Inferior parietal cortex (tissue), 1 donor: ENCODE measurements around the gene P4HB.

Experiments used
- DNase-seq: peaks from one replicate; pipeline ENCODE4 v3.0.0-alpha.2; 2016; ENCODE audit errors: extremely low spot score

P4HB gene

DNA sequence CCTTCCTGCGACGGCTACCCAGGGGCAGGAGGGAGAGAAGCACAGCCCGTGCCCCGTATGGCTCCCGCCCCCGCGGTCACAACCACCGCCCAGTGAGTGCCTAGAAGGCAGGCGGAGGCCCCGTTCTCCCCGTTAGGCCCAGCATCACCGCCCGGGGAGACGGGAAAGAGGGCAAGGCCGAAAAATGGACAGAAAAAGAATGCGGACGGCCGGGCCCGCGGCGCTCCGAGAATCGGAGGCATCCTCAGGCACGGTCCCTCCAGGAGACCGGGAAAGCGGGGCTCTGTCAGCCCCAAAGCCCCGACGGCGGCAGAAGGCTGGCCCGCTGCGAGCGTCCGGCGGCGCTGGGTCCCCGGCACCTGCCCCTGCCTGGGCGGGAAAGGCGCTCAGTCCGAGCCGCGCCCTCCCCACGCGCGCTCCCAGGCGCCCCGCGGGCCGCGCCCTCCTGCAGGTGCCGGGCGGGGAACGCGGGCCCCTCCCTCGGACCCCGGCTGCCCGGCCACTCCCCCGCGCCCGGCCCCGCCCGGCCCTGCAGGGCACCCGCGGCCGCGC is 27.7 kb downstream of the P4HB start:
- DNase-seq = peak; percentile 2

GRCh38 chr17:81831957-81832607 is 28.3 kb downstream of the P4HB start:
- DNase-seq = peak; percentile 4

GRCh38 chr17:81831563-81831956 is 28.8 kb downstream of the P4HB start:
- DNase-seq = no peak

GRCh38 chr17:81829858-81830257 is 30.5 kb downstream of the P4HB start:
- no peak for DNase-seq

DNA sequence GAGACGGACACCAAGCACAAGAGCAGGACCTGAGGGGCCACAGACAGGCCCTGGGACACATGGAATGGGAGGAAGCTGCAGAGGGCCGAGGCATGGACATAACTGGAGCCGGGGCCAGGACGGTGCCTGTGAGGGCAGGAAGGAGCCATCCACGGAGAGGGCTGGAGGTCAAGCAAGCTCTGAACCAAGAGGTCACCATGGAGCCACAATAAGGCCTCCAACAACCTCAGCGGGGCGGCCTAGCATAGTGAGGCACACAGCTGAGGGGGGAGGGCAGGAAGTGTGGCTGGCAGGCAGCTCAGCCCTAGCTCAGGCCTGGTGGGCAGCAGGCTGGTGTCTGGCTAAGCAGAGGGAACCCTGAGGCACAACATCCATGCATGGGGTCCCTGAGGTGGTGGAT is 31.7 kb downstream of the P4HB start:
- no peak for DNase-seq

DNA sequence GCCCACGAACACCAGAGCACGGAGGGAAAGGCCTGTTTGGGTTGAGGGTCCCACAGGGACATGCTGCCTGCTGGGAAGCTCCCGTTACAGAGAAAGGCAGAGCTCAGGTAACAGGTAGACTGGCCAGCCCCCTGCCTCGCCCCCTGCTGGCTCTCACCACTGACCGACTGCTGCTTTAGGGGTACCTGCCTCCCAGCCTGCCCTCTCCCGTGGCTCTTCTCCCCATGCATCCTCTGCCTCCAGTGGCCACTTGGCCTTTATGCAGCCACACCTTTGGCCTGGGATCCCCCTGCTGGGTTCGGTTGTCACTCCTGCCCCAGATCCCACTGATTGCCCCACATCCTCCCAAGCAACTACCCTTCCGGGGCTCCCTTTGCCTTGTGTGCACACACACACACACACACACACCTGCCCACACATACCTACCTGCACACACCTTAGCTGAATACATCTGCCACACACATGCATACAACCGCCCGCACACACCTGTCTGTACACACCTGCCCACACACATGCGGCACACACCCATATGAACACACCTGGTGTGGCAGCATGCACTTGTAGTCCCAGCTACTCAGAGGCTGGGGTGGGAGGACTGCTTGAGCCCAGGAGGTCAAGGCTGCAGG is 34.4 kb downstream of the P4HB start:
- no peak for DNase-seq

GRCh38 chr17:81824595-81824994 is 35.7 kb downstream of the P4HB start:
- DNase-seq = no peak

DNA sequence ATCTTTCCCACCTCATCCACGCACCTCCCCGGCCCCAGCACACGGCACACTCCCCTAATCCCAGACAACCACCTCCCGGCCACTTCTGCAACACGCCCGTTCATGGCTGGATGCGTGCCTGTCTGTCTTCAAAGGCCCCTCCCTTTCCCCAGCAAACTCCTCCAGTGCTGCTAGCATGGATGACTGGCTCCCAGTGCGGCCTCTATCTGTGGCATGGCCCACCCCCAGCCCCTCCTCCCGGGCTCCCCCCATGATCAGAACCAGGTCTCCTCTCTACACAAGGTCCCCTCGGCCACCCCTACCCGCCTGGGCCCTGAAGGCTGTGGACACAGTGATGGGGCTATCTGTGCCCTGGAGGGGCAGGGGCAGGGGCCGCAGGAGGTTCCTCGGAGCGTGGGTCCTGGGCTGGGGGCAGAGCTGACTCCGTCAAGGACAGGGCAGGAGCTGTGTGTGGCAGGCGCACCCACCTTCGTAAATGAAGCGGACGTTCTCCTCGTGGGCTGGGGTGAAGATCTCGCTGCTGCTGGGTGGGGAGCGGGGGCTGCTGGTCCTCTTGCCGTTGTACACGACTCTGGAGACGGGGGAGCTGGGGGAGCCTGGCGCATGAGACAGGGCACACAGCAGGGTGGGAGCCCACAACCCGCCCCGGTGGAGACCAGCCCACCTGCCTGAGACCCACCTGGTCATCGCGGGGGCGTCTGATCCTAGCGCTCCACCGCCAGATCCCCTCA is 36.4 kb downstream of the P4HB start:
- no peak for DNase-seq

DNA sequence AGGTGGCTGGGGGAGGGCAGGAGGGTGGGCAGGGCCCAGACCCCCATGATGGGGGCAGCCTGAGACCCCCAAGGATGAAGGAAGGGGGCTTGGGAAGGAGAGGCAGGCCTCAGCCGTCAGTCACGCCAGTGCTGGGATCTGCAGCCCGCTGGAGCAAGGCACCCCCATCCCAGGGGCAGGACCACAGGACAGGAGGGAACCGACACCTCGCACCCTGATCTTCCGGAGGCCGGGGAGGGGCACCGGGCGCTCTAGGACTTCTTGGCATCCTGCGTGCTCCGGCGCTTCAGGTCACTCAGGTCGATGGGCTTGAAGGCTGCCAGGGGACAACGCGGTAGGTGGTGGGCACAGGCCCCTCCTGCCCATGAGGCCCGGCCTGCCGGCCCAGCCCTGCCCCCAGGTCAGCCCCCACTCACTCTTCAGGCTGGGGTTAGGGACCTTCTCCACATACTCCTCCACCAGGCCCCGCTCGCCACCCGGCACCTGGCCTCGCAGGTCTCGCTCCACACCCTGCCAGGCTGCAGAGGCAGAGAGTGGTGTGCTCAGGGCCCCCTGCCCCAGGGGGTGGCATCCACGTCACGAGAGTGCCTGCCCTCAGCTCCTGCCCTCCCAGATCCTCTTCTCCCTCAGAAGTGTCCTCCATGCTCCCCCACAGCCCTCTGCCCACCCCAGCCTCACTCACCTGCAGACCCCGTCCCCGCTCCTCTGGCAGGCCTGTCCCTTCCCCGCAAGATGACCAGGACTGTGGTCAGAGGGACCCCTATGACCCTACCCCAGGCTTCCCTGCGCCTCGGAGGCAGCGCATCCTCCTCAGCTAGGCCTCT is 37.1 kb downstream of the P4HB start:
- no peak for DNase-seq

DNA sequence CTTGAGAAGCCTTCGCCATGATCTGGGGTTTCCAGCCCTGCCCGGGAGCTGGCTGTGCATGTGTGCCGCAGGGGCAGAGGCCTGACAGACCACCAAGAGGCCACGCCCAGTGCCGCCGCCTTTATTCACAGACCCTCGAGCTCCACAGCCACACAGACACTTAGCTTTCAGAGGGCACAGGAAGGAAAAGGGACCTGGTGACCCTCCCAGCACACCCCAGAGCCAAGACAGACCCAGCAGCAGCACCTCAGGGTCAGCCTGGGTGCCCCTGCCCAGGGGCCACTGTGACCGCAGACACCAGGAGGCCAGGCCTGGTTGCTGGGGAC is 38.1 kb downstream of the P4HB start:
- no peak for DNase-seq

DNA sequence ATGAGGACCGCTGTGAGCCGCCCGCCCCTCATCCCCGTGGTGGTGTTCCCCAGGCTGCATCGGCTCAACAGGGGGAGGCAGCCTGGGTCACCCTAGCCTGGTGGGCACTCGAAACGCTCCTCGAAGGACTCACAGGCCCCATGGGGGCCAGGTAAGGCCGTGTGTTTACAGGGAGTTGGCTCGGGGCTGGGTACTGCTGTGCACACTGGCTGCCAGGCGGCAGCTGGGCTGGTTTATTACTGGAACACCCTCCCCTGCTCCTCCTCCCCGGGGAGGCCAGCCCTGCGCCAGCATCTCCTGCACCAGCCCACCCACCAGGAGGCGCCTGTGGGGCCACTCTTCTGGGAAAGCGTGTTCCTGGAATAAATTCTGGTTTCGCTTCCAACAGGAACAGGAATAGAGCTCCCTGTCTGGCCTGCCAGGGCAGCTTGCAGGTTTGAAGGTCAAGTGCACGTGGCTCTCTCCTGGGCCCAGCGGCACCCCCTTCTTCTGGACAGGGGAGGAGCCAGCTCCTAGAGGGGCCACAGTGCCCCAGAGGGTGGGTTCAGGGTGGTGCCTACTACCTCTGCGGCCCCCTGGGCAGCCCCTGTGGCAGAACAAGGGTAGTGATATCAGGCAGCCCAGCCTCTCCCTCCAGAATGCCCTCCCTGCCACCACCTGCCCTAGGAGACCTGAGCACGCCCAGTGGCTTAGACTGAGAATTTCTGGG is 38.6 kb downstream of the P4HB start:
- DNase-seq = peak; percentile 55

GRCh38 chr17:81821147-81821546 is 39.2 kb downstream of the P4HB start:
- no peak for DNase-seq

DNA sequence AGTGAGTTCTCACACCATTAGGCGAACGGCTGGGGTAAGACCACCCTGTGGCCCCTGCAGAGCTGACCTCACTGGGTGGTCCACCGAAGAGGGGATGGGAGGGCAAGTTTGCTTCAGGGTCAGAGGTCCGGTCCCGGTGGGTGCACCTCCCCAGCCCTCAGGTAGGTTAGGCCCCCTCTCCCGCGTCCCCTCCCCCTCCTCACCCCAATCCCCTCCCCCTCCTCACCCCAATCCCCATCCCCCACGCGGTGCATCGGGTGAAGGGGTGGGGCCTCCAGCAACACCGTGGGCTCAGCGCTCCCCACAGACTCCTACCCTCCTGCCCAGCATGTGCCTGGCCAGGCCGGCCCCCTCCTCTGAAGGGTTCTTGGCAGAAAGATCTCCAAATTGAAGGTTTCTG is 40.6 kb downstream of the P4HB start:
- DNase-seq = no peak

- DNase-seq = no peak
Observed at GRCh38 chr17:81817758-81818147, 42.6 kb downstream of the P4HB start.

- DNase-seq = no peak
Observed at GRCh38 chr17:81815646-81815986, 44.7 kb downstream of the P4HB start.

DNA sequence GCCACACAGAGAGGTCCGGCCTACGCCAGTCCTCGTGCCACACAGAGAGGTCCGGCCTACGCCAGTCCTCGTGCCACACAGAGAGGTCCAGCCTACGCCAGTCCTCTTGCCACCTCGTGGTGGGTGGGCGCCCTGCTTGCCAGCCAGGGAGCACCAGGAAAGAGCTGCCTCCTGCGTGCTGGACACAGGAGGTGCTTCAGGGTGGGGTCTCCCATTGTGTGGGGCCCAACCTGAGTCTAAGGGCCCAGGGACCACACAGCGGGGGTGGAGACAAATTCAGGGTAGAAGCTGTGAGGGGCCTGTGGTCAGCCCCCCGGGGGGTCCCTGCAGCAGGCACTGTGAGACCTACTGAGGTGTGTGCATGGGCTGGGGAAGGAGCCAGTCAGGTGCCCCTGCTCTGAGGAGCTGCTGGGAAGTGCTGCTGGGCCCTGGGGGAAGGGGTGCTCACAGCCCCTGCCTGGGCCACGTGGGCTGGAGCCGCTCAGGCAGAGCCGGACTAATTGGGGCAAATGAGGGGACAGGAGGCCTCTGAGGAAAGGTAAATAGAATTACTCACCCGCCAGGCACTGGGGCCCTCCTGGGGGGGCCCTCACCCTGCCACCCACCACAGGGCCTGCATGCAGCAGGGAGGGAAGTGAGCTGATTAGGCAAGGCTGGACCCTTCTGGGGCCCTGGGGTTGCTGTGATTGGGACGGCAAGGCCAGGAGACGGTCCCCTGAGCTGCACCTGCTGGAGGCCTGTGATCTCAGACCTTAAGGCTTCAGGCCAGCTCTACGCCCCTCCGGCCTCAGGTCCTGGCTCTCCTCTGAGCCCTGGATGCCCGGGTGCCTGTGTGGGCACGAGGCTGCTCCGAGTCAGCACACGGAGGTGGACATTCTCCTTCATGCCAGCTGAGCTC is 45.3 kb downstream of the P4HB start:
- no peak for DNase-seq

GRCh38 chr17:81813861-81814683 is 46.3 kb downstream of the P4HB start:
- no peak for DNase-seq

DNA sequence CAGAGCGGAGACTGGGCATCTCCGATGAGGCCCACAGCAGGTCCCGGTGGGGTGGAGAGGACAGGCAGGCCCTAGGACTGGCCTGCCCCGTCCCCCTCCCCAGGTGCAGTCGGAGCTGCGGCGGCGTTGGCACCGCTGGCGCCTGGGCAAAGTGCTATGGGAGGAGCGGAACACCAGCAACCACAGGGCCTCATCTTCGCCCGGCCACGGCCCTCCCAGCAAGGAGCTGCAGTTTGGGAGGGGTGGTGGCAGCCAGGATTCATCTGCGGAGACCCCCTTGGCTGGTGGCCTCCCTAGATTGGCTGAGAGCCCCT is 47.0 kb downstream of the P4HB start:
- DNase-seq = no peak

GRCh38 chr17:81812571-81813370 is 47.6 kb downstream of the P4HB start:
- DNase-seq = no peak
